Prostate gland (tissue), 2 donors: Measurements from ENCODE around the gene FAM200A. TPM values are rescaled to one million over a fixed set of nuclear protein-coding genes. Genes with fewer than 3 reads are reported as not detected.

Experiments used
- DNase-seq: peaks from one replicate; pipeline ENCODE4 v3.0.0-alpha.2; 2019; ENCODE audit warnings: low spot score
- H3K27ac ChIP-seq, 2 donors: fragments of 200-600 bp; sonication (generic); 2 replicates each; pipeline ENCODE4 v1.5.1; 2017 to 2019
- H3K27me3 ChIP-seq: fragments of 200-600 bp; sonication (generic); replicated peaks from 2 replicates; pipeline ENCODE4 v1.5.1; 2019; ENCODE audit not compliant: insufficient read depth
- H3K36me3 ChIP-seq, 2 donors: fragments of 200-600 bp; sonication (generic); 1 replicate in 1 of 2; 2 replicates in 1 of 2; pipeline versions ENCODE4 v1.5.1 to v1.8.1; 2017 to 2019
- H3K4me1 ChIP-seq: fragments of 200-600 bp; sonication (generic); replicated peaks from 2 replicates; pipeline ENCODE4 v1.5.1; 2019
- H3K4me3 ChIP-seq, 2 donors: fragments of 200-600 bp; sonication (generic); 2 replicates each; pipeline ENCODE4 v1.5.1; 2017 to 2019
- H3K9me3 ChIP-seq: fragments of 200-600 bp; sonication (generic); 2 replicates; pipeline ENCODE4 v1.5.1; 2017
- POLR2A ChIP-seq: fragments of 450-650 bp; IDR thresholded peaks from one replicate; pipeline ENCODE4 v1.6.1; 2016; ENCODE audit warnings: antibody characterized with exemption, mild to moderate bottlenecking
- POLR2AphosphoS5 ChIP-seq: sonication (generic); formaldehyde crosslinking; IDR thresholded peaks from one replicate; pipeline ENCODE4 v1.6.1; 2017; ENCODE audit warnings: antibody characterized with exemption
- WGBS: methylation state at CpG from one replicate; pipeline ENCODE4 v1.1.5; 2018; 5-methylcytosine and 5-hydroxymethylcytosine counted together
- intact Hi-C: fragments of 100-400 bp; cut with DNase I; formaldehyde crosslinking; loops from one replicate; pipeline ENCODE4 v1.14.2; 2022
- total RNA-seq, 2 donors: library from RNA; depleted of rRNA; stranded (reverse); fragments of >200 nt; gene quantifications; one replicate each; pipeline ENCODE4 v1.1.0, GENCODE V29; 2016
- TF ChIP-seq, protein P1 (sequence below), 4 experiments: fragments of 200-600 bp in 2 of 4; fragments of 450-650 bp in 2 of 4; sonication (generic) in 2 of 4; IDR thresholded peaks; 1 replicate in 3 of 4; 2 replicates in 1 of 4; pipeline ENCODE4 v1.5.1; 2016 to 2019; ENCODE audit warnings: antibody characterized with exemption in 4 of 4, mild to moderate bottlenecking in 2 of 4, moderate library complexity in 2 of 4

The FAM200A gene
- 10 to 100 TPM in 1 of 2 donors, 1 to 10 TPM in 1; 5.5 to 11.2 TPM for total RNA-seq

GRCh38 chr7:99551767-99552463 lies at the start of gene FAM200A:
TSS of gene FAM200A (minus strand) at chr7:99552114. CDS start at chr7:99548407, 3,707 bp downstream.
- Histone ChIP-seq H3K9me3 (no peaks in the 10 kb centered on the region), H3K27me3 (no peaks in the 10 kb centered on the region), H3K27ac (peak within 1 kb of the TSS; percentile 76 to 85), H3K36me3 (no peaks in the 10 kb centered on the region), H3K4me3 (peak within 1 kb of the TSS; percentile 54 to 84), H3K4me1 (no peaks in the 10 kb centered on the region)
- intact Hi-C loops = loop anchor here (5.0 to 10.0 kb wide), 2 partner anchors 50 to 363 kb away; partner anchors contain the start of genes TRIM4, ZKSCAN5 and ZNF394
- DNase-seq = peak; percentile 83
- TF ChIP-seq, protein P1, sequence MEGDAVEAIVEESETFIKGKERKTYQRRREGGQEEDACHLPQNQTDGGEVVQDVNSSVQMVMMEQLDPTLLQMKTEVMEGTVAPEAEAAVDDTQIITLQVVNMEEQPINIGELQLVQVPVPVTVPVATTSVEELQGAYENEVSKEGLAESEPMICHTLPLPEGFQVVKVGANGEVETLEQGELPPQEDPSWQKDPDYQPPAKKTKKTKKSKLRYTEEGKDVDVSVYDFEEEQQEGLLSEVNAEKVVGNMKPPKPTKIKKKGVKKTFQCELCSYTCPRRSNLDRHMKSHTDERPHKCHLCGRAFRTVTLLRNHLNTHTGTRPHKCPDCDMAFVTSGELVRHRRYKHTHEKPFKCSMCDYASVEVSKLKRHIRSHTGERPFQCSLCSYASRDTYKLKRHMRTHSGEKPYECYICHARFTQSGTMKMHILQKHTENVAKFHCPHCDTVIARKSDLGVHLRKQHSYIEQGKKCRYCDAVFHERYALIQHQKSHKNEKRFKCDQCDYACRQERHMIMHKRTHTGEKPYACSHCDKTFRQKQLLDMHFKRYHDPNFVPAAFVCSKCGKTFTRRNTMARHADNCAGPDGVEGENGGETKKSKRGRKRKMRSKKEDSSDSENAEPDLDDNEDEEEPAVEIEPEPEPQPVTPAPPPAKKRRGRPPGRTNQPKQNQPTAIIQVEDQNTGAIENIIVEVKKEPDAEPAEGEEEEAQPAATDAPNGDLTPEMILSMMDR (IDR thresholded peaks at IDR 0.05) = no peak
- TF ChIP-seq POLR2A (peak; percentile 47), POLR2AphosphoS5 (peak; percentile 96)
- under 1% methylated on average over 37 of the region's 37 CpGs for WGBS

GRCh38 chr7:99599836-99600235 lies 47.9 kb upstream of the FAM200A start:
- intact Hi-C loops = no loop called here
- no peaks in the 10 kb centered on the region for H3K27me3 ChIP-seq
- H3K27ac ChIP-seq = no peak overlapping the region
- H3K36me3 ChIP-seq = no peaks in the 10 kb centered on the region
- no peaks in the 10 kb centered on the region for H3K9me3 ChIP-seq
- no peak for DNase-seq
- no peaks in the 10 kb centered on the region for H3K4me1 ChIP-seq
- WGBS = 82% methylated on average over 4 of the region's 4 CpGs
- no peak overlapping the region for H3K4me3 ChIP-seq
- no peak for TF ChIP-seq POLR2AphosphoS5
- TF ChIP-seq POLR2A = no peak
- TF ChIP-seq, protein P1 (IDR thresholded peaks at IDR 0.05) = no peak

DNA sequence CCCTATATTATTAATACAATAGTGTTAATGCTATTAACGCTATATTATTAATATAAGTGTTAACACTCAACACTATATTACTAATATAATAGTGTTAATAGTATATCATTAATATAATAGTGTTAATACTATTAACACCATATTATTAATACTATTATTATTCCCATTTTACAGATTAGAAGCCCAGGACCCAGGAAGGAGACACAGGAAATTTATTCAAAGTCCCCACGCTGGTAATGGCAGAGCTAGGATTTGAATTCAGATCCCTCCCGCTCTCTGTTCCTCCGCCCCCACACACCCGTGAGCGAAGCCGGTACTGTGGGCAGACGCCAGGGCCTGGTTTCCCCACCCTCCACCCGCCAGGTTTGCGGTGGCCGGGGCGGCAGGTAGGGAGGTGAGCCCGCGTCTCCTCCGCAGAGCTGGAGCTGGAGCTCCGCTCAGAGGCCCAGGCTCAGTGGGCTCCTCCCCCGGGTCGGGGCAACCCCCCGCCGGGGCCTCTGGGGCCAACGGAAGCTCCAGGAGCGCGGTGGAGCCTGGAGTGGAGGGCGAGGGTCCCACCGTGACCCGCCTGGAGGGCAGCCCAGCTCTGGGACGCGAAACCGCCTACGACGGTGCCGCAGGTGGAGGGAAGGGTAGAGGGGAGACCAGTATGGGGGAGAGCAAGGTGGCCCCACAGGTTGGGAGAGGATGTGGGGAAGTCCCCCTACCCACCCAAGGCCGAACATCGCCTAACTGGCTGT lies 46.0 kb upstream of the FAM200A start, which contains the start of gene TMEM225B:
Gene TMEM225B (plus strand): TSS at position 506 of the 740 bp plus-strand sequence. CDS start 6,122 bp downstream, outside the sequence.
- WGBS = 76% methylated on average over 34 of the region's 34 CpGs
- DNase-seq = no peak
- intact Hi-C loops = no loop called here
- H3K4me3 ChIP-seq = no peak within 1 kb of the TSS
- no peaks in the 10 kb centered on the region for H3K4me1 ChIP-seq
- no peaks in the 10 kb centered on the region for H3K27me3 ChIP-seq
- TF ChIP-seq POLR2A = no peak
- TF ChIP-seq, protein P1 (IDR thresholded peaks at IDR 0.05) = no peak
- no peak for TF ChIP-seq POLR2AphosphoS5
- no peak within 1 kb of the TSS for H3K27ac ChIP-seq
- H3K36me3 ChIP-seq = no peaks in the 10 kb centered on the region
- no peaks in the 10 kb centered on the region for H3K9me3 ChIP-seq

DNA sequence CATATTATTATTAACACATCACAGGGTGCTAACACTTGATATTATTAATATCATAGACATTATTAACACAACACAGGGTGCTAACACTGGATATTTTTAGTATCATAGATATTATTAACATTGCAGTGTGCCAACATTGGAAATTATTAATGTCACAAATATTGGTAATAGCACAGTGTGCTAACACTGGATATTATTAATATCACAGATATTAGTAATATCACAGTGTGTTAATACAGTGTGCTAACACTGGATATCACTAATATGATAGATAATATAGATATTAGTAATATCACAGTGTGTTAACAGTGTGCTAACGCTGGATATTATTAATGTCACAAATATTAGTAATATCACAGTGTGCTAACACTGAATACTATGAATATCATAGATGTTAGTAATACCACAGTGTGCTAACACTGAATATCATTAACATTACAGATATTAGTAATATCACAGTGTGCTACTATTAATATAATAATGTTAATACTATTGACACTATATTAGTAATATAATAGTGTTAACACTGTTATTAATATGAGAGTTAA lies 44.6 kb upstream of the FAM200A start:
- TF ChIP-seq, protein P1 (IDR thresholded peaks at IDR 0.05) = no peak
- TF ChIP-seq POLR2A (no peak), POLR2AphosphoS5 (no peak)
- 87% methylated on average over 1 of the region's 1 CpG for WGBS
- no peaks in the 10 kb centered on the region for H3K4me1 ChIP-seq
- intact Hi-C loops = no loop called here
- H3K27ac ChIP-seq = no peak overlapping the region
- no peaks in the 10 kb centered on the region for H3K9me3 ChIP-seq
- H3K36me3 ChIP-seq = no peaks in the 10 kb centered on the region
- DNase-seq = no peak
- no peak overlapping the region for H3K4me3 ChIP-seq
- H3K27me3 ChIP-seq = no peaks in the 10 kb centered on the region
